ENCODE measurements around the gene RNF2. TPM values are rescaled to one million over a fixed set of nuclear protein-coding genes. Genes with fewer than 3 reads are reported as not detected.

RNF2 gene
- polyA plus RNA-seq, 3 donors: 4.5 to 7.7 (median 7.5) TPM

Other genes with a start within 250 kb of the RNF2 start
- gene NIBAN1, start 71.0 kb upstream of the RNF2 start, polyA plus RNA-seq: 10 to 100 TPM in 2 of 3 donors, 1 to 10 TPM in 1; 5.9 to 18.1 (median 13.3) TPM
- gene TRMT1L, start 111.4 kb downstream of the RNF2 start, polyA plus RNA-seq: 1 to 10 TPM; 3.7 to 8.8 (median 4.1) TPM
- gene SWT1, start 111.6 kb downstream of the RNF2 start, polyA plus RNA-seq: 1 to 10 TPM; 1.7 to 5.5 (median 5.1) TPM